Measurements from ENCODE around the gene SMIM10L2A.
"Not testable (repeated sequence)": the region's sequence is repeated elsewhere in the genome, so short reads cannot be mapped to it uniquely, and the experiment has no call there.

SMIM10L2A gene

GRCh38 chrX:135421932-135422809 lies at the start of gene SMIM10L2A:
Gene SMIM10L2A, plus strand, starts transcription at chrX:135421944. Its CDS starts 188 bp downstream, at chrX:135422132.
- DNase-seq, result no peak

GRCh38 chrX:135373357-135373756 lies 48.4 kb upstream of the SMIM10L2A start:
- DNase-seq, result no peak

- DNase-seq, result no peak
Measured at GRCh38 chrX:135382260-135382659, 39.5 kb upstream of the SMIM10L2A start.

GRCh38 chrX:135383249-135383648 lies 38.5 kb upstream of the SMIM10L2A start:
- DNase-seq, result no peak

GRCh38 chrX:135384161-135384836 lies 37.4 kb upstream of the SMIM10L2A start:
- DNase-seq, result peak; percentile 3 to 27

- no peak for DNase-seq
Measured at GRCh38 chrX:135388841-135389240, 32.9 kb upstream of the SMIM10L2A start.

GRCh38 chrX:135389243-135389642 lies 32.5 kb upstream of the SMIM10L2A start:
- no peak for DNase-seq

- DNase-seq, result no peak
Measured at GRCh38 chrX:135389717-135390116, 32.0 kb upstream of the SMIM10L2A start.

GRCh38 chrX:135391734-135392133 lies 30.0 kb upstream of the SMIM10L2A start:
- DNase-seq, result no peak

GRCh38 chrX:135393051-135393450 lies 28.7 kb upstream of the SMIM10L2A start:
- no peak for DNase-seq

GRCh38 chrX:135395064-135395463 lies 26.7 kb upstream of the SMIM10L2A start:
- DNase-seq, result no peak

- no peak for DNase-seq
Measured at GRCh38 chrX:135396109-135396508, 25.6 kb upstream of the SMIM10L2A start.

GRCh38 chrX:135396566-135396965 lies 25.2 kb upstream of the SMIM10L2A start:
- no peak for DNase-seq

- DNase-seq, result no peak
Measured at GRCh38 chrX:135397652-135398051, 24.1 kb upstream of the SMIM10L2A start.

- DNase-seq, result no peak
Measured at GRCh38 chrX:135403374-135403773, 18.4 kb upstream of the SMIM10L2A start.

- DNase-seq, result not testable (repeated sequence)
Measured at GRCh38 chrX:135406428-135406827, 15.3 kb upstream of the SMIM10L2A start.

- DNase-seq, result no peak
Measured at GRCh38 chrX:135408794-135409193, 12.9 kb upstream of the SMIM10L2A start.

- no peak for DNase-seq
Measured at GRCh38 chrX:135410861-135411627, 10.7 kb upstream of the SMIM10L2A start.

GRCh38 chrX:135411893-135412292 lies 9.9 kb upstream of the SMIM10L2A start:
- no peak for DNase-seq

- no peak for DNase-seq
Measured at GRCh38 chrX:135416546-135416945, 5.2 kb upstream of the SMIM10L2A start.

GRCh38 chrX:135420831-135421230 lies 913 bp upstream of the SMIM10L2A start:
- DNase-seq, result no peak

GRCh38 chrX:135421537-135421931 lies 210 bp upstream of the SMIM10L2A start:
- peak; percentile 85 to 87 for DNase-seq

GRCh38 chrX:135422810-135423168 lies 1.0 kb downstream of the SMIM10L2A start:
- DNase-seq, result not testable (repeated sequence)
